Naive thymus-derived CD4-positive, alpha-beta T cell (primary cell): ENCODE data around the gene KCNK16. TPM values are rescaled to one million over a fixed set of nuclear protein-coding genes. Genes with fewer than 3 reads are reported as not detected.
A peak's percentile ranks its signal among the peaks of the same experiment; 100 is the strongest.

Experiments
- ATAC-seq: fragments of 150-1000 bp; cut with Tn5 transposase; 2 replicates; pipeline ENCODE4 v1.10.0; 2021; ENCODE audit warnings: mild to moderate bottlenecking, moderate library complexity
- CTCF ChIA-PET: fragments of 350-600 bp; sonication (Branson Sonifier 250); formaldehyde crosslinking; loops from one replicate; lab custom pipeline; 2021; ENCODE audit warnings: antibody characterized with exemption; lab: Charles Lee
- POLR2A ChIA-PET: fragments of 350-600 bp; sonication (Branson Sonifier 250); formaldehyde crosslinking; loops from one replicate; lab custom pipeline; 2021; ENCODE audit warnings: antibody characterized with exemption, inconsistent platforms; lab: Charles Lee
- DNase-seq, 9 donors: peaks; one replicate each; pipeline versions ENCODE4 v3.0.0 to v3.0.0-alpha.2; 2020 to 2022; ENCODE audit warnings: mixed read lengths in 1 of 9
- H3K27ac ChIP-seq: one replicate; pipeline ENCODE4 v1.7.0; 2013; ENCODE audit warnings: mild to moderate bottlenecking, low read depth, low read length, moderate library complexity
- H3K27me3 ChIP-seq, 2 donors: one replicate each; pipeline ENCODE4 v1.7.0; 2013; ENCODE audit warnings: low read length in 2 of 2, mild to moderate bottlenecking in 2 of 2, moderate library complexity in 2 of 2; ENCODE audit not compliant: control insufficient read depth in 2 of 2, insufficient read depth in 2 of 2
- H3K36me3 ChIP-seq, 3 experiments: 1 replicate in 2 of 3; 2 replicates in 1 of 3; pipeline ENCODE4 v1.7.0; 2013; ENCODE audit warnings: low read length in 3 of 3, mild to moderate bottlenecking in 3 of 3, moderate library complexity in 1 of 3; ENCODE audit not compliant: insufficient read depth in 3 of 3, control insufficient read depth in 2 of 3
- H3K4me1 ChIP-seq, 2 donors: one replicate each; pipeline ENCODE4 v1.7.0; 2013; ENCODE audit warnings: low read length in 2 of 2, mild to moderate bottlenecking in 2 of 2, moderate library complexity in 1 of 2; ENCODE audit not compliant: control insufficient read depth in 2 of 2, insufficient read depth in 2 of 2
- H3K4me3 ChIP-seq: 2 replicates; pipeline ENCODE4 v1.7.0; 2013; ENCODE audit warnings: mild to moderate bottlenecking, low read length
- H3K9me3 ChIP-seq, 3 experiments: 1 replicate in 2 of 3; 2 replicates in 1 of 3; pipeline ENCODE4 v1.7.0; 2013; ENCODE audit warnings: low read length in 3 of 3; ENCODE audit not compliant: control insufficient read depth in 2 of 3
- H3K27ac Mint-ChIP-seq, 9 donors: one replicate each; pipeline ENCODE4 v1.8.0; 2020 to 2022; ENCODE audit warnings: mixed read lengths in 9 of 9, mild to moderate bottlenecking in 8 of 9, moderate library complexity in 5 of 9, inconsistent platforms in 2 of 9
- H3K27me3 Mint-ChIP-seq, 5 donors: one replicate each; pipeline ENCODE4 v1.8.0; 2021 to 2022; ENCODE audit warnings: mixed read lengths in 5 of 5, mild to moderate bottlenecking in 1 of 5
- H3K36me3 Mint-ChIP-seq, 5 donors: one replicate each; pipeline ENCODE4 v1.8.0; 2020 to 2022; ENCODE audit warnings: mixed read lengths in 5 of 5, mild to moderate bottlenecking in 3 of 5, inconsistent platforms in 1 of 5
- H3K4me1 Mint-ChIP-seq, 7 donors: one replicate each; pipeline ENCODE4 v1.8.0; 2020 to 2022; ENCODE audit warnings: mixed read lengths in 7 of 7, mild to moderate bottlenecking in 3 of 7, inconsistent platforms in 1 of 7
- H3K4me3 Mint-ChIP-seq, 10 donors: one replicate each; pipeline ENCODE4 v1.8.0; 2020 to 2022; ENCODE audit warnings: mild to moderate bottlenecking in 10 of 10, mixed read lengths in 10 of 10, moderate library complexity in 6 of 10, inconsistent platforms in 2 of 10
- H3K9me3 Mint-ChIP-seq, 11 donors: one replicate each; pipeline ENCODE4 v1.8.0; 2020 to 2022; ENCODE audit warnings: mixed read lengths in 11 of 11, mild to moderate bottlenecking in 4 of 11, inconsistent platforms in 1 of 11, moderate library complexity in 1 of 11
- intact Hi-C, 2 donors: fragments of 100-400 bp; cut with micrococcal nuclease; formaldehyde crosslinking; loops; one replicate each; pipeline ENCODE4 v1.15.1; 2023
- polyA plus RNA-seq, 2 donors: library from polyadenylated mRNA; unstranded; fragments of 300-500 nt; fragmentation: Illumina TruSeq; gene quantifications; one replicate each; pipeline ENCODE4 v1.2.3, GENCODE V29; 2021
- total RNA-seq, 6 experiments: library from RNA in 5 of 6; stranded (reverse) in 5 of 6; gene quantifications; 1 replicate in 5 of 6; 2 replicates in 1 of 6; pipeline ENCODE4 v1.2.3 and lab custom pipeline; 2021 to 2026

KCNK16 gene
- total and polyA plus RNA-seq, 7 experiments from 2014 or later = not detected

GRCh38 chr6:39363280-39363679, 40.8 kb upstream of the KCNK16 start:
- POLR2A ChIA-PET = interaction anchor here (0.6 kb wide), 1 partner anchor 435 kb away, joined by 7 read pairs; no protein-coding TSS in a partner anchor
- Histone ChIP-seq H3K27ac (no peak overlapping the region), H3K36me3 (no peaks in the 10 kb centered on the region), H3K4me3 (no peak overlapping the region), H3K27me3 (no peaks in the 10 kb centered on the region), H3K4me1 (no peaks in the 10 kb centered on the region), H3K9me3 (no peaks in the 10 kb centered on the region)
- H3K4me1 Mint-ChIP-seq = peaks cover 0 to 6% (median 0%) of the 10 kb centered on the region in 7 donors
- DNase-seq (no peak), ATAC-seq (no peak)
- H3K9me3 Mint-ChIP-seq = no peaks in the 10 kb centered on the region
- H3K4me3 Mint-ChIP-seq = no peak overlapping the region
- H3K27me3 Mint-ChIP-seq = peaks cover 0 to 19% (median 3%) of the 10 kb centered on the region in 5 donors
- H3K36me3 Mint-ChIP-seq = no peaks in the 10 kb centered on the region
- CTCF ChIA-PET = interaction anchor here (0.6 to 1.1 kb wide), 4 partner anchors 14 to 1547 kb away, joined by 3 to 5 read pairs (median 3); no protein-coding TSS in a partner anchor
- intact Hi-C loops = loop anchor here (5.0 to 10.0 kb wide), 3 partner anchors 944 to 1954 kb away; partner anchors contain the start of gene UNC5CL (in 1 of the 2)
- no peak overlapping the region for H3K27ac Mint-ChIP-seq

GRCh38 chr6:39362487-39362865, 40.0 kb upstream of the KCNK16 start:
- H3K27ac ChIP-seq = no peak overlapping the region
- Mint-ChIP-seq H3K4me3 (no peak overlapping the region), H3K36me3 (no peaks in the 10 kb centered on the region), H3K27me3 (peaks cover 0 to 19% (median 3%) of the 10 kb centered on the region in 5 donors), H3K4me1 (peaks cover 0 to 6% (median 0%) of the 10 kb centered on the region in 7 donors), H3K9me3 (no peaks in the 10 kb centered on the region), H3K27ac (no peak overlapping the region)
- DNase-seq (no peak), ATAC-seq (no peak)
- no peaks in the 10 kb centered on the region for H3K9me3 ChIP-seq
- no peaks in the 10 kb centered on the region for H3K36me3 ChIP-seq
- ChIA-PET CTCF (interaction anchor here (0.6 to 1.7 kb wide), 4 partner anchors 9 to 1548 kb away, joined by 3 to 5 read pairs (median 3); no protein-coding TSS in a partner anchor), POLR2A (no interaction called here)
- H3K4me1 ChIP-seq = no peaks in the 10 kb centered on the region
- H3K4me3 ChIP-seq = no peak overlapping the region
- intact Hi-C loops = loop anchor here (1.0 to 10.0 kb wide), 4 partner anchors 945 to 1955 kb away; partner anchors contain the start of gene UNC5CL (in 1 of the 2)
- H3K27me3 ChIP-seq = no peaks in the 10 kb centered on the region

GRCh38 chr6:39361657-39362486, 39.4 kb upstream of the KCNK16 start:
- Mint-ChIP-seq H3K36me3 (no peaks in the 10 kb centered on the region), H3K4me3 (peak overlapping the region in 2 of 10 donors; percentile 48 to 53), H3K27me3 (peaks cover 0 to 19% (median 3%) of the 10 kb centered on the region in 5 donors), H3K9me3 (no peaks in the 10 kb centered on the region), H3K4me1 (peaks cover 0 to 6% (median 0%) of the 10 kb centered on the region in 7 donors), H3K27ac (no peak overlapping the region)
- ChIA-PET POLR2A (no interaction called here), CTCF (interaction anchor here (0.9 to 1.7 kb wide), 3 partner anchors 9 to 1549 kb away, joined by 3 to 5 read pairs (median 3); no protein-coding TSS in a partner anchor)
- H3K4me3 ChIP-seq = no peak overlapping the region
- H3K36me3 ChIP-seq = no peaks in the 10 kb centered on the region
- intact Hi-C loops = loop anchor here (1.0 to 10.0 kb wide), 4 partner anchors 945 to 1955 kb away; partner anchors contain the start of gene UNC5CL (in 1 of the 2)
- DNase-seq (peak in 7 of 9 donors; percentile 20 to 49 (median 34)), ATAC-seq (peak; percentile 80)
- H3K4me1 ChIP-seq = no peaks in the 10 kb centered on the region
- H3K27ac ChIP-seq = no peak overlapping the region
- H3K9me3 ChIP-seq = no peaks in the 10 kb centered on the region
- no peaks in the 10 kb centered on the region for H3K27me3 ChIP-seq

- H3K27ac Mint-ChIP-seq = no peak overlapping the region
- intact Hi-C loops = loop anchor here (5.0 to 10.0 kb wide), 3 partner anchors 947 to 1957 kb away; partner anchors contain the start of gene UNC5CL (in 1 of the 2)
- no peaks in the 10 kb centered on the region for H3K4me1 ChIP-seq
- no peak overlapping the region for H3K4me3 Mint-ChIP-seq
- H3K9me3 ChIP-seq = no peaks in the 10 kb centered on the region
- H3K36me3 ChIP-seq = no peaks in the 10 kb centered on the region
- ChIA-PET POLR2A (no interaction called here), CTCF (interaction anchor here (0.5 kb wide), 1 partner anchor 487 kb away, joined by 4 read pairs; no protein-coding TSS in a partner anchor)
- peaks cover 0 to 6% (median 0%) of the 10 kb centered on the region in 7 donors for H3K4me1 Mint-ChIP-seq
- H3K27ac ChIP-seq = no peak overlapping the region
- no peak for ATAC-seq
- H3K27me3 ChIP-seq = no peaks in the 10 kb centered on the region
- H3K27me3 Mint-ChIP-seq = peaks cover 0 to 19% (median 3%) of the 10 kb centered on the region in 5 donors
- no peaks in the 10 kb centered on the region for H3K36me3 Mint-ChIP-seq
- no peak overlapping the region for H3K4me3 ChIP-seq
- DNase-seq = no peak
- H3K9me3 Mint-ChIP-seq = no peaks in the 10 kb centered on the region
Measured at GRCh38 chr6:39360378-39360777, 37.9 kb upstream of the KCNK16 start.

GRCh38 chr6:39357998-39358686, 35.6 kb upstream of the KCNK16 start:
- CTCF ChIA-PET = interaction anchor here (1.3 kb wide), 1 partner anchor 11 kb away, joined by 3 read pairs; no protein-coding TSS in a partner anchor
- intact Hi-C loops = no loop called here
- POLR2A ChIA-PET = no interaction called here

GRCh38 chr6:39353698-39354315, 31.3 kb upstream of the KCNK16 start:
- Histone ChIP-seq H3K4me1 (no peaks in the 10 kb centered on the region), H3K27me3 (no peaks in the 10 kb centered on the region), H3K4me3 (no peak overlapping the region), H3K9me3 (no peaks in the 10 kb centered on the region), H3K27ac (no peak overlapping the region), H3K36me3 (no peaks in the 10 kb centered on the region)
- Mint-ChIP-seq H3K36me3 (no peaks in the 10 kb centered on the region), H3K27ac (no peak overlapping the region), H3K4me1 (no peaks in the 10 kb centered on the region), H3K4me3 (no peak overlapping the region), H3K9me3 (no peaks in the 10 kb centered on the region), H3K27me3 (peaks cover 0 to 6% (median 0%) of the 10 kb centered on the region in 5 donors)
- intact Hi-C loops = no loop called here
- POLR2A ChIA-PET = no interaction called here
- CTCF ChIA-PET = interaction anchor here (1.5 kb wide), 1 partner anchor 8 kb away, joined by 5 read pairs; no protein-coding TSS in a partner anchor
- no peak for ATAC-seq
- no peak for DNase-seq

More at GRCh38 chr6:39357998-39358686, 35.6 kb upstream of the KCNK16 start:
- Histone ChIP-seq H3K36me3 (no peaks in the 10 kb centered on the region), H3K4me3 (no peak overlapping the region), H3K27ac (no peak overlapping the region), H3K27me3 (no peaks in the 10 kb centered on the region), H3K4me1 (no peaks in the 10 kb centered on the region), H3K9me3 (no peaks in the 10 kb centered on the region)
- ATAC-seq (no peak), DNase-seq (no peak)
- no peaks in the 10 kb centered on the region for H3K9me3 Mint-ChIP-seq
- peaks cover 0 to 16% (median 3%) of the 10 kb centered on the region in 5 donors for H3K27me3 Mint-ChIP-seq
- no peaks in the 10 kb centered on the region for H3K36me3 Mint-ChIP-seq
- H3K27ac Mint-ChIP-seq = no peak overlapping the region
- H3K4me3 Mint-ChIP-seq = no peak overlapping the region
- H3K4me1 Mint-ChIP-seq = peaks cover 0 to 6% (median 0%) of the 10 kb centered on the region in 7 donors
